ENCODE measurements around the gene RACK1.

DNA sequence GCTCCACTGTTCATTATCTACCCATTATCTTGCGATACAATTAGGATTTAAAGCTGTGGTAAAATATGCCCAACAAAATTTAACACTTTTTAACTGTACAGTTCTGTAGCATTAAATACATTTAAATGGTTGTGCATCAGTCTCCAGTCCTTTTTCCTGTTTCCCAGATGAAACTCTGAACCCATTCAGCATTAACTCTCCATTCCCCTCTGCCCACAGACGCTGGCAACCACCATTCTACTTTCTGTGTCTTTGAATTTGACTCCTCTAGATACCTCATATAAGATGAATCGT, 35.8 kb downstream of the RACK1 start:
- TF ChIP-seq, protein P1, sequence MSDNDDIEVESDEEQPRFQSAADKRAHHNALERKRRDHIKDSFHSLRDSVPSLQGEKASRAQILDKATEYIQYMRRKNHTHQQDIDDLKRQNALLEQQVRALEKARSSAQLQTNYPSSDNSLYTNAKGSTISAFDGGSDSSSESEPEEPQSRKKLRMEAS (IDR thresholded peaks at IDR 0.05; ENCODE audit: insufficient read depth, insufficient read length): no peak
- TF ChIP-seq POLR2A (IDR thresholded peaks at IDR 0.05; ENCODE audit: low read depth, low read length) (no peak), POLR2AphosphoS5 (IDR thresholded peaks at IDR 0.05; ENCODE audit: insufficient read depth, low read depth, low read length) (no peak), EZH2 (IDR thresholded peaks at IDR 0.05; ENCODE audit: borderline replicate concordance, low read depth, low read length, severe bottlenecking) (no peak), JUN (IDR thresholded peaks at IDR 0.05; ENCODE audit: borderline replicate concordance, insufficient read depth, insufficient read length, low read depth) (no peak)
- TF ChIP-seq, protein P2, sequence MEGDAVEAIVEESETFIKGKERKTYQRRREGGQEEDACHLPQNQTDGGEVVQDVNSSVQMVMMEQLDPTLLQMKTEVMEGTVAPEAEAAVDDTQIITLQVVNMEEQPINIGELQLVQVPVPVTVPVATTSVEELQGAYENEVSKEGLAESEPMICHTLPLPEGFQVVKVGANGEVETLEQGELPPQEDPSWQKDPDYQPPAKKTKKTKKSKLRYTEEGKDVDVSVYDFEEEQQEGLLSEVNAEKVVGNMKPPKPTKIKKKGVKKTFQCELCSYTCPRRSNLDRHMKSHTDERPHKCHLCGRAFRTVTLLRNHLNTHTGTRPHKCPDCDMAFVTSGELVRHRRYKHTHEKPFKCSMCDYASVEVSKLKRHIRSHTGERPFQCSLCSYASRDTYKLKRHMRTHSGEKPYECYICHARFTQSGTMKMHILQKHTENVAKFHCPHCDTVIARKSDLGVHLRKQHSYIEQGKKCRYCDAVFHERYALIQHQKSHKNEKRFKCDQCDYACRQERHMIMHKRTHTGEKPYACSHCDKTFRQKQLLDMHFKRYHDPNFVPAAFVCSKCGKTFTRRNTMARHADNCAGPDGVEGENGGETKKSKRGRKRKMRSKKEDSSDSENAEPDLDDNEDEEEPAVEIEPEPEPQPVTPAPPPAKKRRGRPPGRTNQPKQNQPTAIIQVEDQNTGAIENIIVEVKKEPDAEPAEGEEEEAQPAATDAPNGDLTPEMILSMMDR (IDR thresholded peaks at IDR 0.05; ENCODE audit: extremely low read depth in 1 of 2, insufficient read depth in 1 of 2, low read depth in 1 of 2, low read length in 2 of 2): no peak

Data from endothelial cell of umbilical vein (primary cell).